Choroid plexus epithelial cell (primary cell): ENCODE results near the gene IGFBP4.

Experiments
- DNase-seq: peaks from one replicate; pipeline ENCODE4 v3.0.0-alpha.2; 2010; ENCODE audit warnings: low read depth
- H3K4me3 ChIP-seq: 2 replicates; pipeline ENCODE4 v1.5.1; 2011; ENCODE audit warnings: low read depth, mild to moderate bottlenecking, control low read depth, low read length, moderate library complexity
- CTCF ChIP-seq: conservative IDR thresholded peaks from 2 replicates; pipeline ENCODE4 v1.5.1; 2011; ENCODE audit warnings: low read depth, mild to moderate bottlenecking, control low read depth, inconsistent platforms, low read length, moderate library complexity

IGFBP4 gene

GRCh38 chr17:40454613-40454995 lies 11.4 kb downstream of the IGFBP4 start:
- TF ChIP-seq CTCF = peak; percentile 15
- H3K4me3 ChIP-seq = no peak overlapping the region
- peak; percentile 34 for DNase-seq

- TF ChIP-seq CTCF = no peak
- H3K4me3 ChIP-seq = no peak overlapping the region
- peak; percentile 25 for DNase-seq
These were observed 13.2 kb downstream of the IGFBP4 start for GRCh38 chr17:40456396-40456951.

DNA sequence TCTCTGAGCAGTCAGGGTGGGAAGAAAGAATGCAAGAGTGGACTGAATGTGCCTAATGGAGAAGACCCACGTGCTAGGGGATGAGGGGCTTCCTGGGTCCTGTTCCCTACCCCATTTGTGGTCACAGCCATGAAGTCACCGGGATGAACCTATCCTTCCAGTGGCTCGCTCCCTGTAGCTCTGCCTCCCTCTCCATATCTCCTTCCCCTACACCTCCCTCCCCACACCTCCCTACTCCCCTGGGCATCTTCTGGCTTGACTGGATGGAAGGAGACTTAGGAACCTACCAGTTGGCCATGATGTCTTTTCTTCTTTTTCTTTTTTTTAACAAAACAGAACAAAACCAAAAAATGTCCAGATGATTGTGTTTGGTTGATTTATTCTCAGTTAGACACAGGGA lies 14.1 kb downstream of the IGFBP4 start:
- no peak for TF ChIP-seq CTCF
- DNase-seq = peak; percentile 27

DNA sequence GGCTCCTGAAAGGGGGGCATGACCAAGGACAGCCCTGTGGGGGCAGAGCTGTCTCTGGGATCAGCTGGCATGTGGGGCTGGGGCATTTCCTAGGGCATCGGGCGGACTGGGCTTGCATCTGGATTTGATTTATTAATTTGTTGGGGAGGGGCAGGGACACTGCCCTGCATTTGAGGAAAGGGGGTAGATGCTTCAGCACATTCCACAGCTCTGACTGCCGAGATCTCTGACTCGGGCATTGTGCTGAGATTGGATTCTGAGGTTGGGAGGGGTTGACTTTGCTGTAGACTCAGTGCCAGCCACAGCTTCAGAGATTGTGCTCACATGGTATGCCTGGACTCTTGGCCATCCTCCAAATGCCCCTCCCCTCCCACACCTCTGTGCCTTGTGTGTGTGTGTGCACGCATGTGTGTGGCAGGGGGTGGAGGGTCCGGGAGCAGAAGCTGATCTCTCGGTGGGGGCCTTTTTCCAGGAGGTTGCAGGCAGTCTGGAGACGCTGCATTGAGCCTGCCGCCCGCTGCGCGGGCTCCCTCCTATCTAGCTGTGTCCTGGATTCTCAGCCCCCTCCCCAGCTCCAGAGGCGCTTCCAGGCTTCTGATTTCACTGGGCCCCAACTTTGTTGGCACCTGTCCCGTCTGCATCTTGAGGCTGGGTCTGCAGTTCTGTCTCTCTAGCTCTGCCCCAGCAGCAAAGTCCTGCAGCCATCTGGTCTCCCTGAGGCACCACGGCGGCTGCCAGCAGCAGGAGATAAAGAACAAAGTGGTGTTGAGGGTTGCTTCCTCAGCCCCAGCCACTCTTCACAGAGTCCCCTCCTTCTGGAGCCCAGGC lies 14.9 kb downstream of the IGFBP4 start:
- peak; percentile 79 for DNase-seq
- H3K4me3 ChIP-seq = no peak overlapping the region
- no peak for TF ChIP-seq CTCF

More for the DNA sequence above, 14.1 kb downstream of the IGFBP4 start:
- H3K4me3 ChIP-seq = no peak overlapping the region

DNA sequence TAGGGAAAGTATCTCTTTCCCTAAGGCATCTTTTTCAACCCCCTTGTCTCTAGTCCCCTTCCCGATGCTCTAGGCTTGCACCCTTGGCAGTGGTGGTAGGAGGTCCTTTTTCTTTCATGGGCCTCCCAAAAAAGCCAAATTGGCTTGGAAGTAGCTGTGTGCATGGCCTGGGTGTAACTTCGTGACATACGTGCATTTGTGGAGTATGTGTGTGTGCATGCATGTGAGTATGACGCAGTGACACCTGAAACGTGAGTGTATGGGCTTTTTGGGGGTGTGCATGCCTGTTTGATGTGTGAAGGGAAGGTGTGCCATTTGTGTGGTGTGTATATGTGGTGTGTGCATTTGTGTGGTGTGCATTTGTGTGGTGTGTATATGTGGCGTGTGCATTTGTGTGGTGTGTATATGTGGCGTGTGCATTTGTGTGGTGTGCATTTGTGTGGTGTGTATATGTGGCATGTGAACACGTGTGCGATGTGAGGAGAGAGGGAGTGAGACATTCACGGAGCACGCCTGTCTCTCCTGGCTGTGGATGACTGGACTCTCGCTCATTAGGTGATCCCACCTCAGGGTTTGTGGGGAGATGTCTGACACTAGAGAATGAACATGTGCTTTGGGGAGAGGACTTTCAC lies 15.7 kb downstream of the IGFBP4 start:
- no peak overlapping the region for H3K4me3 ChIP-seq
- DNase-seq = peak; percentile 41
- no peak for TF ChIP-seq CTCF

GRCh38 chr17:40459636-40460603 lies 16.7 kb downstream of the IGFBP4 start:
- H3K4me3 ChIP-seq = no peak overlapping the region
- TF ChIP-seq CTCF = no peak
- DNase-seq = no peak
